ENCODE data around the gene TRIM68. TPM values are rescaled to one million over a fixed set of nuclear protein-coding genes. Genes with fewer than 3 reads are reported as not detected.

The TRIM68 gene
- total and polyA plus RNA-seq, 4 donors, result 2.6 to 11.2 (median 5.4) TPM

GRCh38 chr11:4578624-4579023 lies 29.4 kb downstream of the TRIM68 start:
- DNase-seq (ENCODE audit: low spot score), result no peak
- no peak overlapping the region for H3K9ac ChIP-seq (ENCODE audit: low read depth in 1 of 2, low read length in 2 of 2)
- H3K9me3 ChIP-seq (ENCODE audit: control insufficient read depth in 4 of 4, low read length in 3 of 4), result no peaks in the 10 kb centered on the region
- WGBS, result 89% methylated on average over 6 of the region's 6 CpGs
- no peak overlapping the region for H3K4me3 ChIP-seq (ENCODE audit: low read depth in 1 of 3, low read length in 3 of 3)
- H3K27ac ChIP-seq (ENCODE audit: low read depth in 1 of 2, low read length in 2 of 2), result no peak overlapping the region
- H3K36me3 ChIP-seq (ENCODE audit: control insufficient read depth in 4 of 4, insufficient read depth in 3 of 4, low read depth in 1 of 4, low read length in 3 of 4), result no peaks in the 10 kb centered on the region
- H3K4me1 ChIP-seq (ENCODE audit: control insufficient read depth in 4 of 4, insufficient read depth in 4 of 4, low read length in 3 of 4), result no peaks in the 10 kb centered on the region
- H3K27me3 ChIP-seq (ENCODE audit: control insufficient read depth in 4 of 4, insufficient read depth in 4 of 4, low read length in 3 of 4), result no peaks in the 10 kb centered on the region
- no peak for TF ChIP-seq MAX (IDR thresholded peaks at IDR 0.05)
- no peak for TF ChIP-seq ATF3 (IDR thresholded peaks at IDR 0.05)
- no peak for TF ChIP-seq JUND (IDR thresholded peaks at IDR 0.05)
- no peak for TF ChIP-seq FOXA2 (IDR thresholded peaks at IDR 0.05)
- no peak for TF ChIP-seq CTCF (IDR thresholded peaks at IDR 0.05; ENCODE audit: low read depth, low read length, missing input control)
- TF ChIP-seq HNF4G (IDR thresholded peaks at IDR 0.05), result no peak
- TF ChIP-seq RXRA (IDR thresholded peaks at IDR 0.05), result no peak
- TF ChIP-seq FOXA1 (IDR thresholded peaks at IDR 0.05), result no peak
- TF ChIP-seq EGR1 (IDR thresholded peaks at IDR 0.05; ENCODE audit: low read depth in 2 of 2), result no peak
- TF ChIP-seq RAD21 (IDR thresholded peaks at IDR 0.05), result no peak
- TF ChIP-seq NR2F2 (IDR thresholded peaks at IDR 0.05), result no peak
- no peak for TF ChIP-seq YY1 (IDR thresholded peaks at IDR 0.05)
- no peak for TF ChIP-seq ZBTB33 (IDR thresholded peaks at IDR 0.05)
- no peak for TF ChIP-seq GABPA (IDR thresholded peaks at IDR 0.05 in 1 of 2, conservative IDR thresholded peaks at IDR 0.05 in 1 of 2)

- DNase-seq (ENCODE audit: low spot score), result no peak
- Histone ChIP-seq H3K4me1 (ENCODE audit: control insufficient read depth in 4 of 4, insufficient read depth in 4 of 4, low read length in 3 of 4) (no peaks in the 10 kb centered on the region), H3K36me3 (ENCODE audit: control insufficient read depth in 4 of 4, insufficient read depth in 3 of 4, low read depth in 1 of 4, low read length in 3 of 4) (no peaks in the 10 kb centered on the region), H3K9ac (ENCODE audit: low read depth in 1 of 2, low read length in 2 of 2) (no peak overlapping the region), H3K27ac (ENCODE audit: low read depth in 1 of 2, low read length in 2 of 2) (no peak overlapping the region), H3K27me3 (ENCODE audit: control insufficient read depth in 4 of 4, insufficient read depth in 4 of 4, low read length in 3 of 4) (no peaks in the 10 kb centered on the region), H3K4me3 (ENCODE audit: low read depth in 1 of 3, low read length in 3 of 3) (no peak overlapping the region), H3K9me3 (ENCODE audit: control insufficient read depth in 4 of 4, low read length in 3 of 4) (no peaks in the 10 kb centered on the region)
- no peak for TF ChIP-seq NR2F2 (IDR thresholded peaks at IDR 0.05)
- no peak for TF ChIP-seq YY1 (IDR thresholded peaks at IDR 0.05)
- no peak for TF ChIP-seq ZBTB33 (IDR thresholded peaks at IDR 0.05)
- TF ChIP-seq MAX (IDR thresholded peaks at IDR 0.05), result no peak
- TF ChIP-seq RXRA (IDR thresholded peaks at IDR 0.05), result no peak
- TF ChIP-seq ATF3 (IDR thresholded peaks at IDR 0.05), result no peak
- TF ChIP-seq HNF4A (conservative IDR thresholded peaks at IDR 0.05), result no peak
- WGBS, result 83% methylated on average over 2 of the region's 2 CpGs
Observed at GRCh38 chr11:4577761-4578160, 30.3 kb downstream of the TRIM68 start.

Data from liver (tissue), 9 donors.